Stimulated activated CD8-positive, alpha-beta memory T cell treated with anti-CD3 and anti-CD28 coated beads, Interleukin-15, amount 100 ng/mL, for 24 hours (primary cell): ENCODE results near the gene HOXC11.

Source experiments
- DNase-seq: peaks from one replicate; pipeline ENCODE4 v3.0.0-alpha.2; 2020; ENCODE audit warnings: low read depth

Gene HOXC11

DNA sequence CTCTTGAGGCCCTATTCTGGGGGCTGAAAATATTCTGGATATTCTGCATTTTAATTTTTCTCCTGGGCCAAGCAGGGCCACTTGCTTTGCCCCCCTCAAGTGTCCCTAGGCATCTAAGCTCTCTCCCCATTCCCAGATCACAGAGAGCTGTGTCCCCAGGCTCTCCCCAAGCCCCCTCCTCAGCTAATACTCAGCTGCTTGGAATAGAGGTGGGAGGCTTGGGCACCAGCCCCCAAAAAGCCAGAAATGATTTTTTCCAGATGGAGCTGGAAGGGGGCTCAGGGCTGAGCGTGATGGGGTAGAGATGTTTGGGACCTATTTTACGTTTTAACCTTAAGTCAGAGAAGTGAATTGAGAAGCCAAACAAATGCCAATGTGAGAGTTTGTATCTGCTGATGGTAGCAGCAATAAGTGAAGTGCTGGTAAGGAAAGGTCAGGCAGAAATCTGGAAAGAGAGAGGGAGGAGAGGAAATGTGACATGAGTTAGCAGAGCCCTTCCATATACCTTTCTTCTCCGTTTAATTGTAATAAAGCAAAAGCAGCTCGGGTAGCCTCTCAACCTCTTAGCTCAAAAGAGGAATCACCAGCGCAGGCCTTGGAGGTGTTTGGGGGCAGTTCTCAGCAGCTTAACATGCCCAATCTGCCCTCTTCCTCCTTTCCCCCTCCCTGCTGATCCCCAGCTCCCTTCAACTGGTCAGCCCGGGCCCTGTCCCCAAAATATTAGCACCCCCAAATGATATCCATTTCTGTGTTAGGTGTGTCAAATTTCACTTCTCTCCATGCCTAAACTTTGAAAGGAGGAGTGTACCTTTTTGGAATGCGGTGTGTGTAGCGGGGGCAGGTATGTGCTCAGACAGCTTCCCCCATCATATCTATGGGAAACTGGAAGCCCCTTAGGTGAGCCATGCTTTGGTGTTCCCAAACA lies 50.3 kb downstream of the HOXC11 start:
- DNase-seq = no peak

GRCh38 chr12:54024127-54024526 lies 51.2 kb downstream of the HOXC11 start:
- no peak for DNase-seq

GRCh38 chr12:54024581-54025305 lies 51.8 kb downstream of the HOXC11 start:
- DNase-seq = no peak

DNA sequence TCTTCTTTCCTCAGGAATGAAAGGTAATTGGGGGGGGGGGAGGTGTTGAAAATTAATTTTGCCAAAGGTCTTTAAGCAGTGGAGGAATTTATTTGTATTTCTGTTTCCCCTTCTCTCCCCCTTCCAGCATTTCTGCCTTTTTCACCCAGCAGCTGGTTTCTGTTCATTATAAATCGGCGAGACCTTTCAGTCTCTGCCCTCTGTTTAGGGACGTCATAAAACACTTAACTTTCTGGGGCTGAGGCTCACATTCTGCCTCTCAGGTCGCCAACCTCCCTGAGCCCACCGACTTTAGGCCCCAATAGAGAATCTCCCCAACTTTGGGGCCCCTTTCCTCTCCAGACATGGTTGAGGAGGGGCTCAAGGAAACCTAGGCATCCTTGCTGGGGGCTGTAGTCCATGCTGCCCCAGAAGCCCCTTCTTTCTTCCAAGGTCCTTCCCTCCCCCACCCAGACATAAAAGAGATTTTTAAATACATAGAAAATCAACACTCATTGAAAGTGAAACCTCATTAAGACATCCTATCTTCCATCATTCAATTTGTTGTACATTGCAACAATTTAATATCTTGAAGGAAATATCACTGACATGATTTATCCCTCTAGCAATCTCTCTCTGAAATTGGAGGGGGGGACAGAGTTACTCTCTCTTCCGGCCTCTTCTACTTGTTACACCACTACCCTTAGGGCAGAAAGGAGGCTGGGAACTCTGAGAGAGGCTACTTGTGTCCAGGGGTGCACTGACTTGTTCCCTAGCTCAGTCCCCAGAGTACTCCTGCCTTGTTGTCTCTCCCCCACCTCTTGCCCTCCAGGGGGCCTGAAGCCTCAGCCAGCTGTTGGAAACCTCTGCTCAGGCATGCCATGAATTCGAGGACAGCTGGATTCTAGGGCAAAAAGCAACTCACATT lies 52.8 kb downstream of the HOXC11 start:
- no peak for DNase-seq

DNA sequence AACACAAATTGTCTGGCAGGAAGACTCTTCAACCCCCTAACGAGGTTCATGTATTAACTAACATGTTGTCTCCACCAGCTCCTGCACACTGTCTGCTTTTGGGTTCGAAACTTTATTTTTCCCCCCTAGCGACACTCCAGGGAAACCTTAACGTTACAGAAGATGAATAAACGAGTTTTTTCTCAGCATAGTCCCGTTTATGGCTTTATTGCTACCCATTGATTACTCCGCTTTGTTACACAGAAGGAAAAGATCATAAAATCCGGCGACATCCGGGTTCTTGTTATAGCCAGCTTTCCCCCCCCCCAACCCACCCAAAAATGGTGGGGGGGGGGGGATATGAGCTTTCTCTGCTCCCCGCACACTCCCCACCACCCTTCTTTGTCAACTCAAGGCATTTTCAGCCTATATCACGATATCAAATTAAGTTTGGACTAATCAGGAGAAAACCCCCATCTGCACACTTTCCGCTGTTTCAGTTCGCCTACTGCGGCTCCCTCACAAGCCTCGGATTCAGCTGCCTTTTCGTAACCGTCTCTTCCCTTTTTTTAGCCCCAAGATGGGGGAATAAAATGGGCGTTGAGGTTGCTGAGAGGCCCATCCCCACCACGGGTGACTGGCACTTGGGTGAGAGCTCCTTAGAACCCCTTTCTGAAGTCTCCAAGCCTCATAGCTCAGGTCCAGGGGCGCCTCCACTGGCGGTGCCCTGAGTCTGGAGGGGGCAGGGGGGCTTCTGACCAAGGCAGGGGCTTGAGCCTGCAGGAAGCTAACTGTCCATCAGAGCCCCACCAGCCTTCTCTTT lies 53.9 kb downstream of the HOXC11 start:
- no peak for DNase-seq
